HTR-8/SVneo (cell line): ENCODE measurements around the gene FOXP3.

ENCODE experiments used
- DNase-seq: peaks from one replicate; pipeline ENCODE4 v3.0.0; 2011; ENCODE audit warnings: low spot score, mixed read lengths; ENCODE audit not compliant: insufficient read length
- FAIRE-seq: peaks from 2 replicates; lab custom pipeline; 2011; peaks lifted over from hg19 to GRCh38; lab: Jason Lieb, UNC

Gene FOXP3

DNA sequence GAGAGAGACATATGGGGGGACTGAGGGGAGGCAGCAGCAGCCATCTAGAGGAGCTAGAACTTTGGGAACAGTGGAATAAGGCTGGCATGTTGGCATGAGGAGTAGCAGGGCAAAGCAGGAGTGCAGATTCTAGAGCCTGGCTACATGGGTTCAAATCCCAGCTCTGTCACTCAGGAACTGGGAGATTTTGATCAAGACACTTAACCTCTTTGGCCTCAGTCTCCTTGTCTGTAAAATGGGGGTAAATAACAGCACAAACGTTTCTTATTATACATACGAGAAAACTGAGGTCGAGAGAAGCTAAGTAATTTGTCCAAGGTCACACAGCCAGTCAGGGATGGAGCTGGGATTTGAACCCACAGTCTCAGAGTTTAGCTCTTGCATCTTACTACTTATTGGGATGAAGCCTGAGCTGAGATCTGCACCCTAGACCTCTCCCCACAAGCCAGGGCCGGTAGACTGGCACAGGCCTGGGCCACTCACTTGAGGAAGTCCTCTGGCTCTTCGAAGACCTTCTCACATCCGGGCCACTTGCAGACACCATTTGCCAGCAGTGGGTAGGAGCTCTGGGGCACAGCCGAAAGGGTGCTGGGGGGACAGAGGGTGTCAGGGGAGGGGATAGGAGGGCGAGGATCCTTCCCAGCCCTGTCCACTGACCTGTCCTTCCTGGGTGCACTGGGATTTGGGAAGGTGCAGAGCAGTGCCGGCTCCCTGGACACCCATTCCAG, 8.1 kb downstream of the FOXP3 start:
- no peak for DNase-seq
- no peak for FAIRE-seq

GRCh38 chrX:49254639-49255038, 9.9 kb downstream of the FOXP3 start:
- FAIRE-seq (no peak), DNase-seq (no peak)

GRCh38 chrX:49251325-49251724, 13.2 kb downstream of the FOXP3 start:
- FAIRE-seq (no peak), DNase-seq (no peak)

GRCh38 chrX:49250578-49250977, 13.9 kb downstream of the FOXP3 start:
- FAIRE-seq, result no peak
- DNase-seq, result no peak

GRCh38 chrX:49250066-49250465, 14.4 kb downstream of the FOXP3 start:
- no peak for DNase-seq
- FAIRE-seq, result no peak

- DNase-seq (no peak), FAIRE-seq (no peak)
Observed at GRCh38 chrX:49249616-49250015, 14.9 kb downstream of the FOXP3 start.

DNA sequence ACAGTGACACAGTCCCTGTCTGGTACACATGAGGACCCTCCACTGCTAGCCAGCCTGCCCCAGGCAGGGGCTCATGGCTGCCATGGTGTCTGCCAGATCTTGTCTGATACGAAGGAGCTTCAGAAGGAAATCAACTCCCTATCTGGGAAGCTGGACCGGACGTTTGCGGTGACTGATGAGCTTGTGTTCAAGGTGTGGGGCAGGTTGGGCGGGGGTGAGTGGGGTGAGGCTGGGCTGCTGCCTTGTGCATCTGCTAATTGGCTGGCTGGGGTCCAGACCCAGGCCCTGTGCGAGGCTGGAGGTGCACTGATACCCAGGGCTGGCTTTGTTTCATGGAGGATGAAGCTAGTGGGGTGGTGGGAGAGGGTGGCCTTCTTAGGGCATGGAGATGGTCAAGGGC, 15.4 kb downstream of the FOXP3 start:
- FAIRE-seq (no peak), DNase-seq (no peak)

DNA sequence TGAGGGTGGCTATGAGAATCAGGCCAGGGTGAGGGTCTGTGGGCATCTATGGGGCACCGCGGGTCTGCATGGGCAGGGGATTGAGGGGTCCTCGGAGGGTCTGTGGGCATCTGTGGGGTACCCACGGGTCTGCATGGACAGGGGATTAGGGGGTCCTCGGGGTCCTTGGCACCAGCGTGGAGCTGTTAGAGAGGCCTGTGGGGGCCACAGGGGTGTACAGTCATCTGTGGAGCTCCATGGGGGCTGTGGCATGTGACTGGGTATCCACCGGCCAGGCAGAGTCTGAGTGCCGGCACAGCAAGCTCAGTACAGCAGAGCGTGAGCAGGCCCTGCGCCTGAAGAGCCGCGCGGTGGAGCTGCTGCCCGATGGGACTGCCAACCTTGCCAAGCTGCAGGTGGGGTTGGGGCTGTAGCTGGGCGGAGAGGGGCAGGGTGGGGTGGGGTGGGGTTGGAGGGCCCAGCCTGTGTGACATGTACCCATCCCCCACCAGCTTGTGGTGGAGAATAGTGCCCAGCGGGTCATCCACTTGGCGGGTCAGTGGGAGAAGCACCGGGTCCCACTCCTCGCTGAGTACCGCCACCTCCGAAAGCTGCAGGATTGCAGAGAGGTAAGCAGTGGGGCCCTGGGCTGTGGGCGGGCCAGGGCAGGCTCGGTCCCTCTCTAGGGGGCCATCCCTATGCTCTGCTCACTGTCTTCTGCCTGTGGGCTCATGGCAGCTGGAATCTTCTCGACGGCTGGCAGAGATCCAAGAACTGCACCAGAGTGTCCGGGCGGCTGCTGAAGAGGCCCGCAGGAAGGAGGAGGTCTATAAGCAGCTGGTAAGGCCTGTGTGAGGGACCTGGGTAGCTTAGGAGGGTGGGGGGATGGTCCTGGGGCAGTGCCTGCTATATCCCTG, 16.3 kb downstream of the FOXP3 start:
- FAIRE-seq (no peak), DNase-seq (no peak)

GRCh38 chrX:49247346-49247745, 17.2 kb downstream of the FOXP3 start:
- FAIRE-seq, result no peak
- DNase-seq, result no peak

- FAIRE-seq (no peak), DNase-seq (no peak)
Observed at GRCh38 chrX:49246541-49246940, 18.0 kb downstream of the FOXP3 start.

GRCh38 chrX:49244207-49244606, 20.3 kb downstream of the FOXP3 start:
- DNase-seq (no peak), FAIRE-seq (no peak)

DNA sequence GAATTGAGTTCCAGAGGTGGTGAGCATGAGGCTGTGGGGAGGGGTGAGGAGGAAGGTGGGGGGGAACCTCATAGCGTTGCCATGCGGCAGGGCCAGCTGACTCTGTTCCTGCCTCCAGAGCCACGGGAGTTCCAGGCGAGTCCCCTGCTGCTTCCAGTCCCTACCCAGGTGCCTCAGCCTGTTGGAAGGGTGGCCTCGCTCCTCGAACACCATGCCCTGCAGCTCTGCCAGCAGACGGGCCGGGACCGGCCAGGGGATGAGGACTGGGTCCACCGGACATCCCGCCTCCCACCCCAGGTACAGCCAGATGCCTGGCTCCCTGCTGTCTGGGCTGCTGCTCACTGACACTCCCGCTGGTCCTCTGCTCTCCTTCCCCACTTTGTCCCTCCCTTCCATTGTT, 21.3 kb downstream of the FOXP3 start:
- FAIRE-seq (no peak), DNase-seq (no peak)

DNA sequence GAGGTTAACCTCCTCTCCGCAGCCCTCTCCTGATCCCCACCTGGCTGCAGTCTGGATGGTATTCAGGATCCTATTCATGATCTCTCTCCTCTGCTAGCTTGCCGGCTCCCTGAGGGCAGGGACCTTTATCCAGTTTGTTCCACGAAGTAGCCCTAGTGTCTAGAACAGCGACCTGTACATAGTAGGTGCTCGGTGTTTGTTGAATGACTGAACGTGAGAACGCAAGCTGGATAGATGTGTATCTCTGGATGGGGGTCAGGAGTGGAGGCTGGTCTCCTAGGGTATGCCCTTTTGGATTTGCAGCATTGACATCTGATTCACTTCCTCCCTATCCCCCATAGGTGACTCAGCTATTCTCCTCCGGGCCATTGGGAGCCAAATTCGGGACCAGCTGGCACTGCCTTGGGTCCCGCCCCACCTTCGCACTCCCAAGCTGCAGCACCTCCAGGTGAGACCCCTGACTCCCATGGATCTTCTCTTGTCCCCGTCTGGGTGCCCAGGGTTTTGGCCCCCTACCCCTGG, 21.9 kb downstream of the FOXP3 start:
- DNase-seq, result no peak
- FAIRE-seq, result no peak

- DNase-seq (no peak), FAIRE-seq (no peak)
Observed at GRCh38 chrX:49238735-49239134, 25.8 kb downstream of the FOXP3 start.

GRCh38 chrX:49237060-49237459, 27.4 kb downstream of the FOXP3 start:
- no peak for FAIRE-seq
- no peak for DNase-seq

- no peak for FAIRE-seq
Observed at GRCh38 chrX:49233887-49234555, 30.5 kb downstream of the FOXP3 start.

GRCh38 chrX:49233176-49233575, 31.3 kb downstream of the FOXP3 start, which contains the start of gene CACNA1F:
TSS of gene CACNA1F (minus strand) at chrX:49233340. CDS start at chrX:49233309, 31 bp downstream.
- DNase-seq (no peak), FAIRE-seq (no peak)

More at GRCh38 chrX:49233887-49234555, 30.5 kb downstream of the FOXP3 start:
- no peak for DNase-seq

- DNase-seq, result no peak
- no peak for FAIRE-seq
Observed at GRCh38 chrX:49232525-49232924, 32.0 kb downstream of the FOXP3 start.

DNA sequence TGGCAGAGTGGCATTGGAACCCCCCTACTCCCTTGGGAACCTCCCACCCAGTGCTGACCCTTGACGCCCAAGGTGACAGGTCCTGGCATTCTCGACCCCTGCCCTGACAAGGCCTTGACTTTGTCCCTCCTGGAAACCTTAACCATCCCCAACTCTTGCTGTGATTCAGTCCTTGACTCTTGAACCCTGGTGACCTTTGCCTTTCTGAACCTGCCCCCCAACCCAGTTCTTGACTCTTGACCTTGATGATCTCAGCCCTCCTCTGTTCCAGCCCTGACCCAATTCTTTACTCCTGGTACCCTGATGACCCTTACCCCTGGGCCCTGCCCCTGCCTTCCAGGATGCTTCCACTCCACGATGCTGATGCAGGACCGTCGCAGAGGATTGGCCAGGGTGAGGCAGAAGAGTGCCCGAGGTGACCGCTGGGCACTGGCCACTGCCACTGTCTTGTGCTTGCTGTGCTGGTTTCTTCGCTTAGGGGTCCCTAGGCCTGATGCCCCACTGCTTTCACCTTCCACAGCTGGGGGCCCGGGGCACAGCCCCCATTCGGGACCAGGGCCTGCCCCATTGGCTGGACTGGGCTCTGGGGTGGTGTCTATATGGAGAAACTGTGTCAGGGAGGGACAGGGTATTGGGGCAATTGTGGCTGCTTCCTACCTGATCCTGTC, 33.0 kb downstream of the FOXP3 start:
- no peak for DNase-seq
- FAIRE-seq, result no peak
